CD14-positive monocyte (primary cell): ENCODE measurements around the gene FAM193A. TPM values are rescaled to one million over a fixed set of nuclear protein-coding genes. Genes with fewer than 3 reads are reported as not detected.
A peak's percentile ranks its signal among the peaks of the same experiment; 100 is the strongest.

Experiments
- DNase-seq, 3 donors: peaks; one replicate each; pipeline ENCODE4 v3.0.0-alpha.2; 2011 to 2022
- H2AFZ ChIP-seq: 2 replicates; pipeline ENCODE4 v1.6.0; 2012; ENCODE audit warnings: mild to moderate bottlenecking, low read depth, low read length, inconsistent platforms; ENCODE audit not compliant: insufficient read depth, poor library complexity, severe bottlenecking
- H3K27ac ChIP-seq, 2 donors: 1 replicate in 1 of 2; 2 replicates in 1 of 2; pipeline ENCODE4 v1.5.1; 2012 to 2013; ENCODE audit warnings: low read length in 2 of 2, control low read depth in 1 of 2, inconsistent platforms in 1 of 2, low read depth in 1 of 2, mild to moderate bottlenecking in 1 of 2
- H3K27me3 ChIP-seq, 2 donors: one replicate each; pipeline versions ENCODE4 v1.6.0 to v1.6.1; 2011 to 2013; ENCODE audit warnings: low read length in 2 of 2; ENCODE audit not compliant: control insufficient read depth in 2 of 2, insufficient read depth in 2 of 2
- H3K36me3 ChIP-seq, 2 donors: replicated peaks in 1 of 2; 1 replicate in 1 of 2; 2 replicates in 1 of 2; pipeline versions ENCODE4 v1.5.1 to v1.6.1; 2012 to 2013; ENCODE audit warnings: low read length in 2 of 2, control low read depth in 1 of 2, inconsistent platforms in 1 of 2, mild to moderate bottlenecking in 1 of 2; ENCODE audit not compliant: insufficient read depth in 2 of 2, control insufficient read depth in 1 of 2
- H3K4me1 ChIP-seq, 2 donors: 1 replicate in 1 of 2; 2 replicates in 1 of 2; pipeline versions ENCODE4 v1.5.1 to v1.6.1; 2012 to 2013; ENCODE audit warnings: low read length in 2 of 2, control low read depth in 1 of 2, inconsistent platforms in 1 of 2, mild to moderate bottlenecking in 1 of 2, moderate library complexity in 1 of 2; ENCODE audit not compliant: insufficient read depth in 2 of 2, control insufficient read depth in 1 of 2
- H3K4me2 ChIP-seq: replicated peaks from 2 replicates; pipeline ENCODE3; 2012; ENCODE audit warnings: low read length, moderate library complexity, mild to moderate bottlenecking; ENCODE audit not compliant: poor library complexity, severe bottlenecking; ENCODE audit errors: extremely low read depth
- H3K4me3 ChIP-seq, 3 experiments: fragments of 200-600 bp in 1 of 3; sonication (generic) in 1 of 3; replicated peaks in 1 of 3; 1 replicate in 2 of 3; 2 replicates in 1 of 3; pipeline ENCODE4 v1.5.1; 2011 to 2013; ENCODE audit warnings: low read length in 3 of 3, mild to moderate bottlenecking in 3 of 3, control low read depth in 2 of 3, low read depth in 2 of 3, inconsistent platforms in 1 of 3, moderate library complexity in 1 of 3
- H3K79me2 ChIP-seq: 2 replicates; pipeline ENCODE4 v1.6.0; 2012; ENCODE audit warnings: mild to moderate bottlenecking, control low read depth, inconsistent platforms, low read length, moderate library complexity; ENCODE audit not compliant: insufficient read depth
- H3K9ac ChIP-seq: 2 replicates; pipeline ENCODE4 v1.6.0; 2017; ENCODE audit warnings: low read length, mild to moderate bottlenecking; ENCODE audit not compliant: insufficient read depth, poor library complexity, severe bottlenecking
- H3K9me3 ChIP-seq, 2 donors: replicated peaks in 1 of 2; 1 replicate in 1 of 2; 2 replicates in 1 of 2; pipeline versions ENCODE4 v1.5.1 to v1.6.1; 2012 to 2013; ENCODE audit warnings: low read length in 2 of 2, control low read depth in 1 of 2; ENCODE audit not compliant: control insufficient read depth in 1 of 2, insufficient read depth in 1 of 2
- H4K20me1 ChIP-seq: 2 replicates; pipeline ENCODE4 v1.6.0; 2012; ENCODE audit warnings: mild to moderate bottlenecking, low read length, control low read depth, moderate library complexity; ENCODE audit not compliant: insufficient read depth
- H3K27ac Mint-ChIP-seq, 7 donors: one replicate each; pipeline ENCODE4 v1.8.0; 2020; ENCODE audit warnings: mild to moderate bottlenecking in 7 of 7, mixed read lengths in 7 of 7, moderate library complexity in 6 of 7, inconsistent platforms in 2 of 7
- H3K27me3 Mint-ChIP-seq, 3 donors: one replicate each; pipeline ENCODE4 v1.8.0; 2021 to 2022; ENCODE audit warnings: low read depth in 3 of 3, mild to moderate bottlenecking in 3 of 3, mixed read lengths in 3 of 3, moderate library complexity in 3 of 3, inconsistent platforms in 1 of 3
- H3K36me3 Mint-ChIP-seq, 2 donors: one replicate each; pipeline ENCODE4 v1.8.0; 2020; ENCODE audit warnings: mixed read lengths in 2 of 2, inconsistent platforms in 1 of 2, mild to moderate bottlenecking in 1 of 2
- H3K4me1 Mint-ChIP-seq: one replicate; pipeline ENCODE4 v1.8.0; 2020; ENCODE audit warnings: mild to moderate bottlenecking, mixed read lengths
- H3K4me3 Mint-ChIP-seq, 2 donors: one replicate each; pipeline ENCODE4 v1.8.0; 2020; ENCODE audit warnings: mild to moderate bottlenecking in 2 of 2, mixed read lengths in 2 of 2, moderate library complexity in 1 of 2
- H3K9me3 Mint-ChIP-seq, 7 donors: one replicate each; pipeline ENCODE4 v1.8.0; 2020 to 2022; ENCODE audit warnings: mixed read lengths in 7 of 7, mild to moderate bottlenecking in 6 of 7, moderate library complexity in 6 of 7, inconsistent platforms in 2 of 7
- CTCF ChIP-seq: fragments of 200-600 bp; IDR thresholded peaks from one replicate; pipeline ENCODE4 v1.8.0; 2022; ENCODE audit warnings: antibody characterized with exemption, mild to moderate bottlenecking
- WGBS: methylation state at CpG from one replicate; pipeline ENCODE4 v1.1.5; 2013; ENCODE audit warnings: missing lambda C conversion rate; ENCODE audit not compliant: insufficient coverage; 5-methylcytosine and 5-hydroxymethylcytosine counted together
- intact Hi-C, 2 donors: fragments of 100-400 bp; cut with micrococcal nuclease; formaldehyde crosslinking; loops; one replicate each; pipeline versions ENCODE4 v1.15.0 to v1.15.1; 2023
- polyA plus RNA-seq, 3 donors: library from polyadenylated mRNA; depleted of rRNA in 1 of 3; unstranded in 2 of 3; stranded (reverse) in 1 of 3; fragments of 300-500 nt in 2 of 3; fragments of >200 nt in 1 of 3; fragmentation: Illumina TruSeq in 2 of 3; gene quantifications; 1 replicate in 2 of 3; 2 replicates in 1 of 3; pipeline ENCODE4 v1.2.3, GENCODE V29; 2012 to 2021

The FAM193A gene
- polyA plus RNA-seq, 3 donors: 0.66 to 11.8 (median 0.82) TPM

- Histone ChIP-seq H2AFZ (no peak overlapping the region), H3K79me2 (peaks cover 35% of the 10 kb centered on the region), H3K4me3 (no peak overlapping the region), H3K36me3 (peaks cover 3 to 4% of the 10 kb centered on the region in 2 donors), H3K9me3 (no peaks in the 10 kb centered on the region), H3K4me1 (peaks cover 15 to 26% of the 10 kb centered on the region in 2 donors), H3K27ac (no peak overlapping the region), H3K9ac (no peak overlapping the region), H4K20me1 (peaks cover 27% of the 10 kb centered on the region), H3K4me2 (no peak overlapping the region), H3K27me3 (no peaks in the 10 kb centered on the region)
- 100% methylated on average over 1 of the region's 3 CpGs for WGBS
- H3K4me3 Mint-ChIP-seq: peak overlapping the region in 1 of 2 donors; percentile 63
- intact Hi-C loops: loop anchor here (5.0 kb wide), 4 partner anchors 40 to 515 kb away; partner anchors contain the start of genes HAUS3 (in 1 of the 2) and POLN (in 1 of the 2)
- H3K27ac Mint-ChIP-seq: no peak overlapping the region
- peaks cover 0 to 2% (median 0%) of the 10 kb centered on the region in 7 donors for H3K9me3 Mint-ChIP-seq
- H3K27me3 Mint-ChIP-seq: peaks cover 2 to 13% (median 11%) of the 10 kb centered on the region in 3 donors
- H3K36me3 Mint-ChIP-seq: peaks cover 3 to 13% of the 10 kb centered on the region in 2 donors
- peaks cover 38% of the 10 kb centered on the region for H3K4me1 Mint-ChIP-seq
- no peak for TF ChIP-seq CTCF
- no peak for DNase-seq
These were observed 221.0 kb downstream of the FAM193A start for GRCh38 chr4:2757426-2757825.

- peaks cover 0 to 2% (median 0%) of the 10 kb centered on the region in 7 donors for H3K9me3 Mint-ChIP-seq
- H3K4me2 ChIP-seq: no peak overlapping the region
- no peaks in the 10 kb centered on the region for H3K79me2 ChIP-seq
- H3K27me3 Mint-ChIP-seq: peaks cover 2 to 17% (median 13%) of the 10 kb centered on the region in 3 donors
- H3K4me3 ChIP-seq: no peak overlapping the region
- no peak for TF ChIP-seq CTCF
- H3K9ac ChIP-seq: no peak overlapping the region
- H3K27me3 ChIP-seq: no peaks in the 10 kb centered on the region
- no peak overlapping the region for H2AFZ ChIP-seq
- H3K27ac ChIP-seq: no peak overlapping the region
- 65% methylated on average over 11 of the region's 14 CpGs for WGBS
- peaks cover 11 to 28% of the 10 kb centered on the region in 2 donors for H3K4me1 ChIP-seq
- no peak overlapping the region for H3K4me3 Mint-ChIP-seq
- H3K4me1 Mint-ChIP-seq: peaks cover 35% of the 10 kb centered on the region
- no peaks in the 10 kb centered on the region for H4K20me1 ChIP-seq
- intact Hi-C loops: loop anchor here (5.0 kb wide), 3 partner anchors 36 to 76 kb away; no protein-coding TSS in a partner anchor
- no peaks in the 10 kb centered on the region for H3K36me3 Mint-ChIP-seq
- no peaks in the 10 kb centered on the region for H3K9me3 ChIP-seq
- peak overlapping the region in 1 of 7 donors; percentile 28 for H3K27ac Mint-ChIP-seq
- peak in 1 of 3 donors; percentile 33 for DNase-seq
- no peaks in the 10 kb centered on the region for H3K36me3 ChIP-seq
These were observed 224.8 kb downstream of the FAM193A start for GRCh38 chr4:2761035-2761923.
